ENCODE results near the gene ADCY7.

ADCY7 gene

GRCh38 chr16:50351116-50351515 is 84.8 kb downstream of the ADCY7 start:
- no peak for DNase-seq
- no peak for TF ChIP-seq CTCF (IDR thresholded peaks at IDR 0.05; ENCODE audit: low read depth, low read length)
- no peak overlapping the region for H3K4me3 ChIP-seq (ENCODE audit: low read depth, low read length)
- no peaks in the 10 kb centered on the region for H3K9me3 ChIP-seq (ENCODE audit: severe bottlenecking)
- H3K27ac ChIP-seq = no peak overlapping the region
- H3K36me3 ChIP-seq = peaks cover 72% of the 10 kb centered on the region
- no peaks in the 10 kb centered on the region for H3K27me3 ChIP-seq (ENCODE audit: insufficient read depth, low read depth, severe bottlenecking)

GRCh38 chr16:50351952-50352351 is 85.6 kb downstream of the ADCY7 start:
- H3K27me3 ChIP-seq (ENCODE audit: insufficient read depth, low read depth, severe bottlenecking) = no peaks in the 10 kb centered on the region
- no peak for TF ChIP-seq CTCF (IDR thresholded peaks at IDR 0.05; ENCODE audit: low read depth, low read length)
- H3K27ac ChIP-seq = no peak overlapping the region
- no peak overlapping the region for H3K4me3 ChIP-seq (ENCODE audit: low read depth, low read length)
- H3K9me3 ChIP-seq (ENCODE audit: severe bottlenecking) = no peaks in the 10 kb centered on the region
- no peak for DNase-seq
- H3K36me3 ChIP-seq = peaks cover 80% of the 10 kb centered on the region

GRCh38 chr16:50354082-50354481 is 87.7 kb downstream of the ADCY7 start:
- TF ChIP-seq CTCF (IDR thresholded peaks at IDR 0.05; ENCODE audit: low read depth, low read length) = no peak
- DNase-seq = no peak
- H3K9me3 ChIP-seq (ENCODE audit: severe bottlenecking) = no peaks in the 10 kb centered on the region
- H3K4me3 ChIP-seq (ENCODE audit: low read depth, low read length) = no peak overlapping the region
- no peak overlapping the region for H3K27ac ChIP-seq
- peaks cover 93% of the 10 kb centered on the region for H3K36me3 ChIP-seq
- no peaks in the 10 kb centered on the region for H3K27me3 ChIP-seq (ENCODE audit: insufficient read depth, low read depth, severe bottlenecking)

GRCh38 chr16:50354629-50355456 is 88.5 kb downstream of the ADCY7 start:
- no peak for TF ChIP-seq CTCF (IDR thresholded peaks at IDR 0.05; ENCODE audit: low read depth, low read length)
- H3K27ac ChIP-seq = no peak overlapping the region
- no peak for DNase-seq
- no peaks in the 10 kb centered on the region for H3K27me3 ChIP-seq (ENCODE audit: insufficient read depth, low read depth, severe bottlenecking)
- H3K9me3 ChIP-seq (ENCODE audit: severe bottlenecking) = no peaks in the 10 kb centered on the region
- H3K36me3 ChIP-seq = peaks cover 94% of the 10 kb centered on the region
- no peak overlapping the region for H3K4me3 ChIP-seq (ENCODE audit: low read depth, low read length)

GRCh38 chr16:50359626-50360025 is 93.3 kb downstream of the ADCY7 start:
- H3K27me3 ChIP-seq (ENCODE audit: insufficient read depth, low read depth, severe bottlenecking) = no peaks in the 10 kb centered on the region
- no peak for DNase-seq
- H3K4me3 ChIP-seq (ENCODE audit: low read depth, low read length) = no peak overlapping the region
- TF ChIP-seq CTCF (IDR thresholded peaks at IDR 0.05; ENCODE audit: low read depth, low read length) = no peak
- H3K9me3 ChIP-seq (ENCODE audit: severe bottlenecking) = no peaks in the 10 kb centered on the region
- no peak overlapping the region for H3K27ac ChIP-seq
- H3K36me3 ChIP-seq = peaks cover 91% of the 10 kb centered on the region

All from WERI-Rb-1 (cell line).